HCT116 (cell line): ENCODE data around the gene IMPDH1.
"Not testable (repeated sequence)": the region's sequence is repeated elsewhere in the genome, so short reads cannot be mapped to it uniquely, and the experiment has no call there.

ENCODE experiments used
- FOSL1 ChIP-seq: IDR thresholded peaks from 2 replicates; pipeline ENCODE4 v1.6.1; 2012; ENCODE audit warnings: low read depth
- POLR2A ChIP-seq: IDR thresholded peaks from 2 replicates; pipeline ENCODE4 v1.7.0; 2011; ENCODE audit warnings: borderline replicate concordance; ENCODE audit not compliant: insufficient read depth, insufficient read length; ENCODE audit errors: extremely low read depth
- POLR2AphosphoS5 ChIP-seq: IDR thresholded peaks from 2 replicates; pipeline ENCODE4 v1.6.1; 2011; ENCODE audit warnings: mild to moderate bottlenecking, low read depth, low read length, moderate library complexity
- SP1 ChIP-seq: IDR thresholded peaks from 2 replicates; pipeline ENCODE4 v1.6.1; 2012; ENCODE audit warnings: low read depth

- not testable (repeated sequence) for TF ChIP-seq POLR2AphosphoS5, SP1, POLR2A, FOSL1
These were observed 47.6 kb upstream of the IMPDH1 start for GRCh38 chr7:128457385-128457784.
